Astrocyte (in vitro differentiated cells and primary cell): ENCODE results near the gene TUG1.

Source experiments
- EZH2 ChIP-seq: IDR thresholded peaks from 2 replicates; pipeline ENCODE4 v1.6.1; 2012; ENCODE audit warnings: mild to moderate bottlenecking, low read length, inconsistent platforms; ENCODE audit not compliant: insufficient read depth
- TF ChIP-seq, protein P1 (sequence below): IDR thresholded peaks from 2 replicates; pipeline ENCODE4 v1.5.1; 2011; ENCODE audit warnings: low read depth, mild to moderate bottlenecking, inconsistent platforms, low read length, moderate library complexity; ENCODE audit not compliant: insufficient read depth

DNA sequence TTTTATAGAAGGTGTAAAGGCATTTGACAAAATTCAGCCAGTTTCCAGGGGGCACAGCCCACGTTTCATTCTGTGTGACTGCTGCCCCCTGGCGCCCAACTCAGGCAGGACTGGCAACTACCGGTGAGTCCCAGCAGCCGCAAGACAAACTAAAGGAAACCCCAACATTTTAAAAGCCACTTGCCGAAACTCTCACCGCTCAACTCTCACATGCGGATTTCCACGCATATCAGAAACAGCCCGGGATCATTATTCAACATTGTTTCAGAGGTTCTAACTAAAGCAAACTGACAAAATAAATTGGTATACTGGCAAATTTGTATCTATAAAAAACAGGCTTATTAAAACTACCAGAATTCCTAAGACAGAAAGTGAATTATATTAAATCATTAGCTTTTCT lies 48.7 kb upstream of the TUG1 start:
- TF ChIP-seq, protein P1, sequence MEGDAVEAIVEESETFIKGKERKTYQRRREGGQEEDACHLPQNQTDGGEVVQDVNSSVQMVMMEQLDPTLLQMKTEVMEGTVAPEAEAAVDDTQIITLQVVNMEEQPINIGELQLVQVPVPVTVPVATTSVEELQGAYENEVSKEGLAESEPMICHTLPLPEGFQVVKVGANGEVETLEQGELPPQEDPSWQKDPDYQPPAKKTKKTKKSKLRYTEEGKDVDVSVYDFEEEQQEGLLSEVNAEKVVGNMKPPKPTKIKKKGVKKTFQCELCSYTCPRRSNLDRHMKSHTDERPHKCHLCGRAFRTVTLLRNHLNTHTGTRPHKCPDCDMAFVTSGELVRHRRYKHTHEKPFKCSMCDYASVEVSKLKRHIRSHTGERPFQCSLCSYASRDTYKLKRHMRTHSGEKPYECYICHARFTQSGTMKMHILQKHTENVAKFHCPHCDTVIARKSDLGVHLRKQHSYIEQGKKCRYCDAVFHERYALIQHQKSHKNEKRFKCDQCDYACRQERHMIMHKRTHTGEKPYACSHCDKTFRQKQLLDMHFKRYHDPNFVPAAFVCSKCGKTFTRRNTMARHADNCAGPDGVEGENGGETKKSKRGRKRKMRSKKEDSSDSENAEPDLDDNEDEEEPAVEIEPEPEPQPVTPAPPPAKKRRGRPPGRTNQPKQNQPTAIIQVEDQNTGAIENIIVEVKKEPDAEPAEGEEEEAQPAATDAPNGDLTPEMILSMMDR = peak; percentile 88
- no peak for TF ChIP-seq EZH2
